ENCODE results near the gene SHROOM4.
A peak's percentile ranks its signal among the peaks of the same experiment; 100 is the strongest.

SHROOM4 gene

DNA sequence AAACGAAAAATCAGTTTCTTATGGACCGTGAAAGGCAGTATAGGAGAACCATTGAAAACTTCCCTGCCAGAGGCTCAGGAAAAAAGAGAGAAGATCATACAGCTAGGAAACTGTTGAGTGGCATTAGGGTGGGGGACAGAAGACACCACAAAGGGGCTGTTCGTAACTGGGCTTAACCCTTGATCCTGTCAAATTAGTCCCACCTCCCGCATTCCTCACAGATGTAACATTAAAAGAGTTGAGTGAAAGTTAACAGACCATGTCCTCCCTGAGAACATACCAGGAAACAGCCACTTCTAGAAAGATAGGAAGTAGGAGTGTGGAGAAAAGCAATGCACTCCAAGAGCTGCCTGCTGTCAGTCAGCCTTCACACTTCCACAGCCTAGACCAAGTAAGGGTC, 8.7 kb downstream of the SHROOM4 start:
- TF ChIP-seq EP300 (IDR thresholded peaks at IDR 0.05; ENCODE audit: borderline replicate concordance) (no peak), CREB1 (IDR thresholded peaks at IDR 0.05; ENCODE audit: low read depth) (no peak)
- TF ChIP-seq, protein P1, sequence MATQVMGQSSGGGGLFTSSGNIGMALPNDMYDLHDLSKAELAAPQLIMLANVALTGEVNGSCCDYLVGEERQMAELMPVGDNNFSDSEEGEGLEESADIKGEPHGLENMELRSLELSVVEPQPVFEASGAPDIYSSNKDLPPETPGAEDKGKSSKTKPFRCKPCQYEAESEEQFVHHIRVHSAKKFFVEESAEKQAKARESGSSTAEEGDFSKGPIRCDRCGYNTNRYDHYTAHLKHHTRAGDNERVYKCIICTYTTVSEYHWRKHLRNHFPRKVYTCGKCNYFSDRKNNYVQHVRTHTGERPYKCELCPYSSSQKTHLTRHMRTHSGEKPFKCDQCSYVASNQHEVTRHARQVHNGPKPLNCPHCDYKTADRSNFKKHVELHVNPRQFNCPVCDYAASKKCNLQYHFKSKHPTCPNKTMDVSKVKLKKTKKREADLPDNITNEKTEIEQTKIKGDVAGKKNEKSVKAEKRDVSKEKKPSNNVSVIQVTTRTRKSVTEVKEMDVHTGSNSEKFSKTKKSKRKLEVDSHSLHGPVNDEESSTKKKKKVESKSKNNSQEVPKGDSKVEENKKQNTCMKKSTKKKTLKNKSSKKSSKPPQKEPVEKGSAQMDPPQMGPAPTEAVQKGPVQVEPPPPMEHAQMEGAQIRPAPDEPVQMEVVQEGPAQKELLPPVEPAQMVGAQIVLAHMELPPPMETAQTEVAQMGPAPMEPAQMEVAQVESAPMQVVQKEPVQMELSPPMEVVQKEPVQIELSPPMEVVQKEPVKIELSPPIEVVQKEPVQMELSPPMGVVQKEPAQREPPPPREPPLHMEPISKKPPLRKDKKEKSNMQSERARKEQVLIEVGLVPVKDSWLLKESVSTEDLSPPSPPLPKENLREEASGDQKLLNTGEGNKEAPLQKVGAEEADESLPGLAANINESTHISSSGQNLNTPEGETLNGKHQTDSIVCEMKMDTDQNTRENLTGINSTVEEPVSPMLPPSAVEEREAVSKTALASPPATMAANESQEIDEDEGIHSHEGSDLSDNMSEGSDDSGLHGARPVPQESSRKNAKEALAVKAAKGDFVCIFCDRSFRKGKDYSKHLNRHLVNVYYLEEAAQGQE (IDR thresholded peaks at IDR 0.05; ENCODE audit: low read depth), result no peak

DNA sequence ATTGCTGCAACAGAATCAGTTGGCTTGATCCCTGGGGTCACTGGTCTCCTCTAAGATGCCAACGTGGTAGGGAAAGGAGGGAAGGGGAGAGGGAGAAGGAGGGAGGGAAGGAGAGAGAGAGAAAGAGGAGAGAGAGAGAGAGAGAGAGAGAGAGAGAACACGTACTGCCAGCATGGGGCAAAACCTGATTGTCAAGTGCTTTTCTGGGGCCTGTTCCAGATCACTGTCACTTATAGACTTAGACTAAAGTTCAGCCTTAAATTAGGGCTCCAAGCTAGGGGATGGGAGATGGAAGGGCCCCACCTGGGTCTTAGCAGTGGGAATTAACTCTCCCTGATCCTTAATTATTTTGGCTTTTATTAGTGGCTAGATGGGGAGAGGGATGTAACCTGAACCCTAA, 12.9 kb downstream of the SHROOM4 start:
- TF ChIP-seq NFIC (IDR thresholded peaks at IDR 0.05) (peak; percentile 56), TAF1 (IDR thresholded peaks at IDR 0.05; ENCODE audit: low read depth) (no peak), FOXM1 (IDR thresholded peaks at IDR 0.05; ENCODE audit: borderline replicate concordance, low read depth) (no peak), USF1 (IDR thresholded peaks at IDR 0.05) (no peak)

- no peak for TF ChIP-seq RAD21 (IDR thresholded peaks at IDR 0.05; ENCODE audit: low read depth)
- no peak for TF ChIP-seq TAF1 (IDR thresholded peaks at IDR 0.05; ENCODE audit: low read depth)
- TF ChIP-seq USF1 (IDR thresholded peaks at IDR 0.05), result no peak
- TF ChIP-seq CEBPB (IDR thresholded peaks at IDR 0.05), result no peak
- no peak for TF ChIP-seq YY1 (IDR thresholded peaks at IDR 0.05; ENCODE audit: low read depth)
- no peak for TF ChIP-seq MAX (IDR thresholded peaks at IDR 0.05)
- no peak for TF ChIP-seq EP300 (IDR thresholded peaks at IDR 0.05; ENCODE audit: borderline replicate concordance)
- no peak for TF ChIP-seq ZBTB7A (IDR thresholded peaks at IDR 0.05; ENCODE audit: low read depth)
- no peak for TF ChIP-seq NFIC (IDR thresholded peaks at IDR 0.05)
- TF ChIP-seq CREB1 (IDR thresholded peaks at IDR 0.05; ENCODE audit: low read depth), result no peak
- no peak for TF ChIP-seq TCF12 (IDR thresholded peaks at IDR 0.05; ENCODE audit: low read depth)
- TF ChIP-seq EGR1 (IDR thresholded peaks at IDR 0.05), result no peak
- no peak for TF ChIP-seq FOXM1 (IDR thresholded peaks at IDR 0.05; ENCODE audit: borderline replicate concordance, low read depth)
- no peak for TF ChIP-seq TEAD4 (IDR thresholded peaks at IDR 0.05)
- TF ChIP-seq, protein P1 (IDR thresholded peaks at IDR 0.05; ENCODE audit: low read depth), result no peak
Measured at GRCh38 chrX:50799531-50799961, 14.4 kb downstream of the SHROOM4 start.

DNA sequence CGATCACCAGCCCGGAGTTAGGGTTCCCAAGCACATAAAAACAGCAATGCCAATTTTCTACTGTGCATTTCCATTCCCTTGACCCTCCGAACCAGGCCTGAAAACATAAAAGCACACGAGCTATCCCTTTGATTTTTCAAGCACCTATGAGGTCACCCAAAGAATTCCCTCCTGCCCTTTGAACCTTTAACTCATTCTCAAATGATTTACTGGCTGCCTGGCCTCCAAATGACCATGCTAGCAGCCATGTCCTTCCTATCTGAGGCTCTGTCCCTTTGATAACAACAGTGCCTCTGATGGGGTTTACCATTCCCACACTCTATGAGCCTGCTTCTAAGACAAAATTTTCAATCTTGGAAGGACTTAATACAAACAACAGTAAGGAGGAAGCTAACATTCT, 15.2 kb downstream of the SHROOM4 start:
- TF ChIP-seq RAD21 (IDR thresholded peaks at IDR 0.05; ENCODE audit: low read depth), result no peak
- TF ChIP-seq, protein P1 (IDR thresholded peaks at IDR 0.05; ENCODE audit: low read depth), result no peak
- no peak for TF ChIP-seq MAX (IDR thresholded peaks at IDR 0.05)
- no peak for TF ChIP-seq TAF1 (IDR thresholded peaks at IDR 0.05; ENCODE audit: low read depth)
- TF ChIP-seq EP300 (IDR thresholded peaks at IDR 0.05; ENCODE audit: borderline replicate concordance), result no peak
- TF ChIP-seq TEAD4 (IDR thresholded peaks at IDR 0.05), result no peak

GRCh38 chrX:50787099-50787498, 26.9 kb downstream of the SHROOM4 start:
- TF ChIP-seq YY1 (IDR thresholded peaks at IDR 0.05; ENCODE audit: low read depth) (no peak), USF1 (IDR thresholded peaks at IDR 0.05) (no peak), NFIC (IDR thresholded peaks at IDR 0.05) (no peak)

Measured in Ishikawa (cell line).